MM.1S (cell line): ENCODE results near the gene KRT13.

Experiments
- CTCF ChIP-seq: fragments of 300-600 bp; sonication (generic); IDR thresholded peaks from 2 replicates; pipeline ENCODE4 v1.5.1; 2016; ENCODE audit warnings: antibody characterized with exemption, low read length, mixed read lengths
- EZH2 ChIP-seq: fragments of 300-600 bp; sonication (generic); optimal IDR thresholded peaks from 2 replicates; pipeline ENCODE3; 2017; ENCODE audit warnings: low read depth, mild to moderate bottlenecking, antibody characterized with exemption, low read length, mixed read lengths

GRCh38 chr17:41492771-41493170 lies 12.6 kb downstream of the KRT13 start:
- TF ChIP-seq CTCF: no peak
- TF ChIP-seq EZH2: no peak
